Rectal smooth muscle tissue (tissue), 1 donor: ENCODE data around the gene DENND2C.

Experiments
- H3K27ac ChIP-seq: one replicate; pipeline ENCODE4 v1.7.0; 2013; ENCODE audit warnings: low read depth, low read length, inconsistent platforms
- H3K27me3 ChIP-seq: one replicate; pipeline ENCODE4 v1.7.0; 2013; ENCODE audit warnings: low read length; ENCODE audit not compliant: control insufficient read depth, insufficient read depth
- H3K36me3 ChIP-seq: one replicate; pipeline ENCODE4 v1.7.0; 2013; ENCODE audit warnings: low read length; ENCODE audit not compliant: control insufficient read depth, insufficient read depth
- H3K4me1 ChIP-seq: one replicate; pipeline ENCODE4 v1.7.0; 2013; ENCODE audit warnings: low read length; ENCODE audit not compliant: control insufficient read depth, insufficient read depth
- H3K4me3 ChIP-seq: one replicate; pipeline ENCODE4 v1.7.0; 2013; ENCODE audit warnings: low read length
- H3K9ac ChIP-seq: one replicate; pipeline ENCODE4 v1.7.0; 2013; ENCODE audit warnings: low read length

The DENND2C gene

GRCh38 chr1:114670083-114671010 lies 498 bp upstream of the DENND2C start:
- Histone ChIP-seq H3K36me3 (no peaks in the 10 kb centered on the region), H3K27me3 (no peaks in the 10 kb centered on the region), H3K4me3 (peak overlapping the region; percentile 88), H3K9ac (no peak overlapping the region), H3K27ac (peak overlapping the region; percentile 48), H3K4me1 (no peaks in the 10 kb centered on the region)

GRCh38 chr1:114668784-114669561 lies 876 bp downstream of the DENND2C start:
- H3K27ac ChIP-seq, result peak overlapping the region; percentile 38
- H3K36me3 ChIP-seq, result no peaks in the 10 kb centered on the region
- no peaks in the 10 kb centered on the region for H3K27me3 ChIP-seq
- peak overlapping the region; percentile 88 for H3K4me3 ChIP-seq
- no peaks in the 10 kb centered on the region for H3K4me1 ChIP-seq
- H3K9ac ChIP-seq, result peak overlapping the region; percentile 81

GRCh38 chr1:114668373-114668772 lies 1.5 kb downstream of the DENND2C start:
- H3K36me3 ChIP-seq, result no peaks in the 10 kb centered on the region
- no peak overlapping the region for H3K4me3 ChIP-seq
- H3K27me3 ChIP-seq, result no peaks in the 10 kb centered on the region
- H3K4me1 ChIP-seq, result no peaks in the 10 kb centered on the region
- no peak overlapping the region for H3K27ac ChIP-seq
- no peak overlapping the region for H3K9ac ChIP-seq

- Histone ChIP-seq H3K27me3 (no peaks in the 10 kb centered on the region), H3K4me1 (no peaks in the 10 kb centered on the region), H3K27ac (no peak overlapping the region), H3K36me3 (no peaks in the 10 kb centered on the region), H3K4me3 (no peak overlapping the region), H3K9ac (no peak overlapping the region)
Observed at GRCh38 chr1:114666954-114667353, 2.9 kb downstream of the DENND2C start.

- no peaks in the 10 kb centered on the region for H3K27me3 ChIP-seq
- H3K9ac ChIP-seq, result no peak overlapping the region
- H3K4me1 ChIP-seq, result no peaks in the 10 kb centered on the region
- no peak overlapping the region for H3K4me3 ChIP-seq
- no peaks in the 10 kb centered on the region for H3K36me3 ChIP-seq
- no peak overlapping the region for H3K27ac ChIP-seq
Observed at GRCh38 chr1:114660238-114660637, 9.6 kb downstream of the DENND2C start.

GRCh38 chr1:114651893-114652292 lies 18.0 kb downstream of the DENND2C start:
- H3K4me3 ChIP-seq, result no peak overlapping the region
- H3K36me3 ChIP-seq, result no peaks in the 10 kb centered on the region
- no peaks in the 10 kb centered on the region for H3K27me3 ChIP-seq
- H3K4me1 ChIP-seq, result no peaks in the 10 kb centered on the region
- no peak overlapping the region for H3K27ac ChIP-seq
- H3K9ac ChIP-seq, result no peak overlapping the region

GRCh38 chr1:114648503-114648902 lies 21.3 kb downstream of the DENND2C start:
- Histone ChIP-seq H3K4me1 (no peaks in the 10 kb centered on the region), H3K4me3 (no peak overlapping the region), H3K9ac (no peak overlapping the region), H3K36me3 (no peaks in the 10 kb centered on the region), H3K27ac (no peak overlapping the region), H3K27me3 (no peaks in the 10 kb centered on the region)

GRCh38 chr1:114641377-114641776 lies 28.5 kb downstream of the DENND2C start:
- H3K27me3 ChIP-seq, result no peaks in the 10 kb centered on the region
- no peak overlapping the region for H3K27ac ChIP-seq
- H3K4me3 ChIP-seq, result no peak overlapping the region
- H3K9ac ChIP-seq, result no peak overlapping the region
- no peaks in the 10 kb centered on the region for H3K4me1 ChIP-seq
- H3K36me3 ChIP-seq, result no peaks in the 10 kb centered on the region

GRCh38 chr1:114638910-114639309 lies 30.9 kb downstream of the DENND2C start:
- Histone ChIP-seq H3K36me3 (no peaks in the 10 kb centered on the region), H3K27ac (no peak overlapping the region), H3K27me3 (no peaks in the 10 kb centered on the region), H3K4me1 (no peaks in the 10 kb centered on the region), H3K9ac (no peak overlapping the region), H3K4me3 (no peak overlapping the region)

- Histone ChIP-seq H3K27ac (no peak overlapping the region), H3K4me1 (no peaks in the 10 kb centered on the region), H3K27me3 (no peaks in the 10 kb centered on the region), H3K4me3 (no peak overlapping the region), H3K9ac (no peak overlapping the region), H3K36me3 (no peaks in the 10 kb centered on the region)
Observed at GRCh38 chr1:114632427-114632826, 37.4 kb downstream of the DENND2C start.

- H3K9ac ChIP-seq, result no peak overlapping the region
- no peak overlapping the region for H3K4me3 ChIP-seq
- no peaks in the 10 kb centered on the region for H3K27me3 ChIP-seq
- no peaks in the 10 kb centered on the region for H3K36me3 ChIP-seq
- H3K27ac ChIP-seq, result no peak overlapping the region
- no peaks in the 10 kb centered on the region for H3K4me1 ChIP-seq
Observed at GRCh38 chr1:114627107-114627506, 42.7 kb downstream of the DENND2C start.

GRCh38 chr1:114623364-114623763 lies 46.5 kb downstream of the DENND2C start:
- no peaks in the 10 kb centered on the region for H3K36me3 ChIP-seq
- H3K27me3 ChIP-seq, result no peaks in the 10 kb centered on the region
- no peak overlapping the region for H3K27ac ChIP-seq
- H3K4me1 ChIP-seq, result no peaks in the 10 kb centered on the region
- H3K4me3 ChIP-seq, result no peak overlapping the region
- no peak overlapping the region for H3K9ac ChIP-seq
